Heart left ventricle (tissue), 16 donors: ENCODE data around the gene LIPT2. TPM values are rescaled to one million over a fixed set of nuclear protein-coding genes. Genes with fewer than 3 reads are reported as not detected.

Source experiments
- ATAC-seq, 4 donors: fragments of 200-7000 bp; cut with Tn5 transposase; one replicate each; pipeline ENCODE4 v1.9.1; 2020 to 2022; ENCODE audit warnings: moderate library complexity in 4 of 4, mild to moderate bottlenecking in 3 of 4, moderate number of reproducible peaks in 1 of 4
- DNase-seq, 5 donors: peaks; one replicate each; pipeline ENCODE4 v3.0.0-alpha.2; 2020
- H3K27ac ChIP-seq, 12 donors: fragments of 200-600 bp; sonication (generic) in 4 of 12; one replicate each; pipeline versions ENCODE4 v1.5.0 to v1.8.0; 2016 to 2022; ENCODE audit warnings: mild to moderate bottlenecking in 2 of 12
- H3K27me3 ChIP-seq, 9 donors: fragments of 200-600 bp; sonication (generic) in 2 of 9; one replicate each; pipeline versions ENCODE4 v1.5.1 to v1.8.0; 2016 to 2022; ENCODE audit warnings: mild to moderate bottlenecking in 3 of 9
- H3K36me3 ChIP-seq, 9 donors: fragments of 200-600 bp; sonication (generic) in 2 of 9; one replicate each; pipeline versions ENCODE4 v1.5.0 to v1.8.0; 2018 to 2022; ENCODE audit warnings: mild to moderate bottlenecking in 2 of 9
- H3K4me1 ChIP-seq, 12 donors: fragments of 200-600 bp; sonication (generic) in 4 of 12; one replicate each; pipeline versions ENCODE4 v1.5.0 to v1.8.0; 2016 to 2022; ENCODE audit warnings: mild to moderate bottlenecking in 3 of 12
- H3K4me3 ChIP-seq, 12 donors: fragments of 200-600 bp; sonication (generic) in 4 of 12; one replicate each; pipeline versions ENCODE4 v1.5.0 to v1.8.0; 2017 to 2022; ENCODE audit warnings: mild to moderate bottlenecking in 9 of 12, moderate library complexity in 4 of 12
- H3K9me3 ChIP-seq, 12 donors: fragments of 200-600 bp; sonication (generic) in 4 of 12; one replicate each; pipeline versions ENCODE4 v1.5.0 to v1.8.0; 2016 to 2022; ENCODE audit warnings: mild to moderate bottlenecking in 1 of 12
- POLR2A ChIP-seq, 2 donors: fragments of 450-650 bp; IDR thresholded peaks; one replicate each; pipeline ENCODE4 v1.6.1; 2017; ENCODE audit warnings: antibody characterized with exemption in 2 of 2, mild to moderate bottlenecking in 2 of 2, moderate library complexity in 2 of 2
- WGBS, 4 donors: extraction: QIAGEN DNeasy Blood & Tissue Kit in 2 of 4; methylation state at CpG; one replicate each; pipeline versions ENCODE4 v1.1.5 to v1.1.7; 2013 to 2018; 5-methylcytosine and 5-hydroxymethylcytosine counted together
- intact Hi-C, 10 donors: fragments of 100-400 bp; cut with DNase I; formaldehyde crosslinking; loops; one replicate each; pipeline versions ENCODE4 v1.11.1 to v1.14.2; 2022
- polyA plus RNA-seq, 2 donors: library from polyadenylated mRNA; stranded (reverse); fragments of 200-250 nt; gene quantifications; one replicate each; pipeline ENCODE4 v1.2.3, GENCODE V29; 2013
- total RNA-seq, 9 donors: library from RNA; depleted of rRNA in 2 of 9; stranded (reverse); fragments of >200 nt in 2 of 9; fragmentation: NEBNext Ultra II Directional in 3 of 9; extraction: Animal tissue kit (Norgen Biotek cat#: 25700) in 3 of 9; gene quantifications; one replicate each; pipeline versions ENCODE4 v1.1.0 to v1.2.4, GENCODE V29; 2016 to 2023
- TF ChIP-seq, protein P1 (sequence below), 12 donors: fragments of 200-600 bp; sonication (generic) in 4 of 12; IDR thresholded peaks; one replicate each; pipeline versions ENCODE4 v1.5.0 to v1.8.0; 2018 to 2022; ENCODE audit warnings: antibody characterized with exemption in 12 of 12, mild to moderate bottlenecking in 5 of 12
- donor health status: ischemic (EF 13 %, LVEDD 7.1; RV severe dilation, severe dysfunction).
- donor health status: healthy with polysubstance abuse.
- donor health status: DM: no; HTN: yes; CAD: no.
- donor health status: DM: no; HTN: no; CAD: no.
- donor health status: ischemic (EF 25% LVEDD 6.9; RV normal size, moderate dysfunction).
- donor health status: ischemic (EF 25% LVEDD 5.7; RV mildly dilated, moderate dysfunction).
- donor health status: healthy.
- donor health status: DM: yes; HTN: yes; CAD: no.
- donor health status: ischemic (EF 35%, LVEDD 5.7; RV mildly dilated, moderate dysfunction).
- donor health status: nonischemic (EF 11% LVEDD 7.7; RV severe dilation, severe dysfunction).
- donor health status: DM: yes; HTN: yes; CAD: no.
- donor health status: PGD.
- donor health status: ischemic (EF 29% LVEDD 5.4; RV normal size, mild dysfunction).
- donor health status: nonischemic (EF 23%, LVEDD 6.1; RV moderate dilation, normal function).

LIPT2 gene
- total and polyA plus RNA-seq, 11 donors: 0.64 to 3.9 (median 1.4) TPM

DNA sequence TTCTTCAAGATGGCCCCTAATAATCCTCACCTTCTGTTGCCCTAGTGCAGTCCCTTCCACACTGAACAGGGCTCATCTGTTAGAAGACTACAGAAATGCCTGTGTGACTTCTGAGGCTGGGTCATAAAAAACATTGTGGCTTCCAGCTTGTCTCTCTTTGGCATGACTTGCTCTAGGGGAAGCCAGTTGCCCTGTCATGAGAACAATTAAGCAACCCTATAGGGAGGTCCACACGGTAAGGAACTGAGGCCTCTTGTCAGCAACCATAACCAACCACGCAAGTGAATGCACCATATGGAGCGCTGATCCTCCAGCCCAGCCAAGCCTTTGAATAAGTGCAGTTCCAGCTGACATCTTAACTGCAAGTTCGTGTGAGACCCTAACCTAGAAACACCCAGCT is 2.6 kb downstream of the LIPT2 start:
- DNase-seq (no peak), ATAC-seq (no peak)
- Histone ChIP-seq H3K4me1 (peaks cover 0 to 18% (median 12%) of the 10 kb centered on the region in 12 donors), H3K27ac (no peak overlapping the region), H3K4me3 (no peak overlapping the region), H3K27me3 (no peaks in the 10 kb centered on the region), H3K36me3 (no peaks in the 10 kb centered on the region), H3K9me3 (no peaks in the 10 kb centered on the region)
- no peak for TF ChIP-seq POLR2A (IDR thresholded peaks at IDR 0.05)
- TF ChIP-seq, protein P1, sequence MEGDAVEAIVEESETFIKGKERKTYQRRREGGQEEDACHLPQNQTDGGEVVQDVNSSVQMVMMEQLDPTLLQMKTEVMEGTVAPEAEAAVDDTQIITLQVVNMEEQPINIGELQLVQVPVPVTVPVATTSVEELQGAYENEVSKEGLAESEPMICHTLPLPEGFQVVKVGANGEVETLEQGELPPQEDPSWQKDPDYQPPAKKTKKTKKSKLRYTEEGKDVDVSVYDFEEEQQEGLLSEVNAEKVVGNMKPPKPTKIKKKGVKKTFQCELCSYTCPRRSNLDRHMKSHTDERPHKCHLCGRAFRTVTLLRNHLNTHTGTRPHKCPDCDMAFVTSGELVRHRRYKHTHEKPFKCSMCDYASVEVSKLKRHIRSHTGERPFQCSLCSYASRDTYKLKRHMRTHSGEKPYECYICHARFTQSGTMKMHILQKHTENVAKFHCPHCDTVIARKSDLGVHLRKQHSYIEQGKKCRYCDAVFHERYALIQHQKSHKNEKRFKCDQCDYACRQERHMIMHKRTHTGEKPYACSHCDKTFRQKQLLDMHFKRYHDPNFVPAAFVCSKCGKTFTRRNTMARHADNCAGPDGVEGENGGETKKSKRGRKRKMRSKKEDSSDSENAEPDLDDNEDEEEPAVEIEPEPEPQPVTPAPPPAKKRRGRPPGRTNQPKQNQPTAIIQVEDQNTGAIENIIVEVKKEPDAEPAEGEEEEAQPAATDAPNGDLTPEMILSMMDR (IDR thresholded peaks at IDR 0.05): no peak
- intact Hi-C loops: loop anchor here in 2 of 10 donors (5.0 kb wide), 3 partner anchors 34 to 94 kb away; partner anchors contain the start of gene PGM2L1 (in 2 of the 2)
- 91 to 92% (median 91%) methylated on average over 4 of the region's 4 CpGs for WGBS, 4 donors

DNA sequence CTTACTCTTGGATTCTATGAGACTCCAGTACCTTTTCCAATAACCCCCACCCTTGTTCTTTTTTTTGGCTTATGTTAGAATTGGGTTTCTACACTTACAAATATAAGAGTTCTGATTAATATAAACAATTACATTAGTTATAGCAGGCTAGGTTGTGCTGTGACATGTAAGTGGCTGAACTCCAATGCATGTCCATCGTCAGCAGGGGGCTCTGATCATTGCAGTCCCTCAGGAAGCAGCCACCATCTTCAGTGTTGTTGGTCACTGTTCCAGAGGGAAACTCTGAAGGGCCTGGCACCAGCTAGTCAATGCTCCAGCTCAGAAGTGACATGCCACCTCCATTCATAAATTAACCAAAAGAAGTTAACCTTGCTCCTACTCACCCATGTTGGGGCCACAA is 5.6 kb downstream of the LIPT2 start:
- Histone ChIP-seq H3K27me3 (no peaks in the 10 kb centered on the region), H3K4me1 (peaks cover 0 to 9% (median 6%) of the 10 kb centered on the region in 12 donors), H3K27ac (no peak overlapping the region), H3K36me3 (no peaks in the 10 kb centered on the region), H3K4me3 (no peak overlapping the region), H3K9me3 (no peaks in the 10 kb centered on the region)
- ATAC-seq (no peak), DNase-seq (no peak)
- WGBS, 4 donors: 63 to 86% (median 71%) methylated on average over 1 of the region's 1 CpG
- intact Hi-C loops: no loop called here
- TF ChIP-seq, protein P1 (IDR thresholded peaks at IDR 0.05): no peak
- TF ChIP-seq POLR2A (IDR thresholded peaks at IDR 0.05): no peak

DNA sequence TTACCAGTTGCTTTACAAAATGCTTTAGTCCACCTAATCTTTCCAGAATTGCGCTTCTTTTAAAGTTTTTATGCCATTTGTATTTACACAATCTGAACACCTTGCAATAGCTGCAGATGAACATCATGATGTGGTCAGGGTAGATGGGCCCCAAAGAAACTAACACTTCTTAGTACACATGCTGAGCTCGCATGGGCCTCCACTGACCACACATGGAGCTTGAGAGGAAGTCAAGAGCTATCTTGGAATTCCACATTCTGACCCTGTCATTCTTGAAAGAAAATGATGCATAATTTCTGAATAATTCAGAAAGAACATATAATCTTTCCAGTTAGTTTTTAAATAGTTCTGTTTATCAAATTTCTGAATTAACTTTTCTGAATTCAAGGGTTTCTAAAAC is 7.7 kb downstream of the LIPT2 start:
- no peak for TF ChIP-seq POLR2A (IDR thresholded peaks at IDR 0.05)
- TF ChIP-seq, protein P1 (IDR thresholded peaks at IDR 0.05): no peak
- no peak overlapping the region for H3K27ac ChIP-seq
- no peaks in the 10 kb centered on the region for H3K36me3 ChIP-seq
- no peaks in the 10 kb centered on the region for H3K27me3 ChIP-seq
- H3K4me3 ChIP-seq: no peak overlapping the region
- 84 to 98% (median 88%) methylated on average over 2 of the region's 2 CpGs for WGBS, 4 donors
- H3K9me3 ChIP-seq: no peaks in the 10 kb centered on the region
- ATAC-seq (no peak), DNase-seq (no peak)
- intact Hi-C loops: no loop called here
- no peaks in the 10 kb centered on the region for H3K4me1 ChIP-seq

DNA sequence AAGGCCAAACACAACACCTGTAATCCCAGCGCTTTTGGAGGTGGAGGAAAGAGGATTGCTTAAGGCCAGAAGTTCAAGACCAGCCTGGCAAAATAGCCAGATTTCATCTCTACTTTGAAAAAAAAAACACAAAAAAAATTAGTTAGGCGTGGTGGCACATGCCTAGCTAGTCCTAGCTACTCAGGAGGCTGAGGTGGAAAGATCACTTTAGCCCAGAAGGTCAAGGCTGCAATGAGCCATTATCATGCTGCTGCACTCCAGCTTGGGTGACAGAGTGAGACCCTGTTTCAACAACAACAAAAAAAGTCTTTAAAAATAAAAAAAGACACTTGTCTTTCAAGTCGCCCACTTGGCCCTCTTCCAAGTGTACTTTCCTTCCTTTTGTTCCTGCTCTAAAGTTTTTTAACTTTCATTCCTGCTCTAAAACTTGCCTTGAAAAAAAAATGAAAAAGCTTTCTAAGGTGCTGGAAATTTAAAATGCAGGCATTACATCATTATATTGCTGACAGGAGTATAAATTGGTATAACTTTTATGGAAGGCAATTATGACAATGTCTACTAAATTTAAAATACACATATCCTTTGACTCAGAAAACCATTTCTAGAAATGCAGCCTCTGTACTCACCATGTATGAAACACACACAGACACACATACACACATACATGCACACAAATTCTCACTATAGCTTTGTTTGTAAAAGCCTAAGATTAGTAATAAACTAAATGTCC is 12.7 kb downstream of the LIPT2 start:
- WGBS, 4 donors: 61 to 72% (median 63%) methylated on average over 3 of the region's 3 CpGs
- no peaks in the 10 kb centered on the region for H3K27me3 ChIP-seq
- H3K36me3 ChIP-seq: no peaks in the 10 kb centered on the region
- no peak for ATAC-seq
- H3K27ac ChIP-seq: no peak overlapping the region
- TF ChIP-seq, protein P1 (IDR thresholded peaks at IDR 0.05): no peak
- no peak for TF ChIP-seq POLR2A (IDR thresholded peaks at IDR 0.05)
- H3K9me3 ChIP-seq: no peaks in the 10 kb centered on the region
- H3K4me1 ChIP-seq: no peaks in the 10 kb centered on the region
- intact Hi-C loops: no loop called here
- DNase-seq: no peak
- no peak overlapping the region for H3K4me3 ChIP-seq
